HCT116 (cell line): ENCODE results near the gene SALL3. TPM values are rescaled to one million over a fixed set of nuclear protein-coding genes. Genes with fewer than 3 reads are reported as not detected.

ENCODE experiments used
- ATAC-seq: fragments of 200-7000 bp; cut with Tn5 transposase; 2 replicates; pipeline ENCODE4 v1.9.1; 2020; ENCODE audit warnings: mild to moderate bottlenecking, moderate library complexity
- BruUV-seq: library from RNA; stranded (reverse); fragments of 400-500 nt; replicated peaks from 2 replicates; lab custom pipeline; 2021; lab: Mats Ljungman, UMichigan
- CTCF ChIA-PET: fragments of 300-600 bp; sonication (Branson Sonifier 250); formaldehyde crosslinking; loops from one replicate; lab custom pipeline; 2021; ENCODE audit warnings: antibody characterized with exemption; lab: Charles Lee
- POLR2A ChIA-PET: fragments of 300-600, 350-600 bp; sonication (Branson Sonifier 250); formaldehyde crosslinking; loops from one replicate; lab custom pipeline; 2021; ENCODE audit warnings: antibody characterized with exemption; lab: Charles Lee
- RAD21 ChIA-PET, 2 experiments: fragments of 300-600 bp; sonication (Branson Sonifier 250); formaldehyde crosslinking; loops; one replicate each; lab custom pipeline; 2023; ENCODE audit warnings: low total read pairs in 2 of 2; ENCODE audit not compliant: uncharacterized antibody in 2 of 2, unreplicated experiment in 2 of 2, low non-redundant PET in 1 of 2; lab: Charles Lee
- DNase-seq: peaks from one replicate; pipeline ENCODE4 v3.0.0-alpha.2; 2010; ENCODE audit warnings: low read depth, low spot score
- H2AFZ ChIP-seq: fragments of 200-600 bp; shearing (Covaris generic), sonication (generic); 2 replicates; pipeline ENCODE4 v1.6.1; 2017; ENCODE audit warnings: low read depth, mixed run types, mixed read lengths, antibody characterized with exemption, low read length; ENCODE audit not compliant: poor library complexity, severe bottlenecking
- H3K27ac ChIP-seq: 2 replicates; pipeline ENCODE4 v1.5.1; 2012; ENCODE audit warnings: low read depth, low read length
- H3K27me3 ChIP-seq: fragments of 200-600 bp; sonication (generic); 2 replicates; pipeline ENCODE4 v1.6.1; 2016; ENCODE audit warnings: mixed run types, low read length, mixed read lengths; ENCODE audit not compliant: insufficient read depth
- H3K36me3 ChIP-seq, 2 experiments: fragments of 200-500 bp in 1 of 2; fragments of 200-600 bp in 1 of 2; sonication (Bioruptor generic) in 1 of 2; sonication (generic) in 1 of 2; 2 replicates each; pipeline versions ENCODE4 v1.5.1 to v1.6.1; 2014 to 2016; ENCODE audit warnings: low read length in 2 of 2, inconsistent platforms in 1 of 2, mixed read lengths in 1 of 2, mixed run types in 1 of 2; ENCODE audit not compliant: insufficient read depth in 2 of 2, control insufficient read depth in 1 of 2
- H3K4me1 ChIP-seq, 2 experiments: fragments of 200-600 bp in 1 of 2; sonication (generic) in 1 of 2; 2 replicates each; pipeline versions ENCODE4 v1.5.1 to v1.6.1; 2012 to 2017; ENCODE audit warnings: low read length in 2 of 2, inconsistent platforms in 1 of 2, mild to moderate bottlenecking in 1 of 2, mixed read lengths in 1 of 2, mixed run types in 1 of 2, moderate library complexity in 1 of 2; ENCODE audit not compliant: insufficient read depth in 2 of 2, control insufficient read depth in 1 of 2
- H3K4me2 ChIP-seq: fragments of 200-600 bp; sonication (generic); 2 replicates; pipeline ENCODE4 v1.6.1; 2017; ENCODE audit warnings: mixed run types, low read length, mixed read lengths
- H3K4me3 ChIP-seq, 2 experiments: fragments of 200-600 bp in 1 of 2; sonication (generic) in 1 of 2; replicated peaks in 1 of 2; 2 replicates each; pipeline ENCODE4 v1.5.1; 2011 to 2016; ENCODE audit warnings: low read length in 2 of 2, control low read depth in 1 of 2, low read depth in 1 of 2, mild to moderate bottlenecking in 1 of 2, mixed read lengths in 1 of 2, mixed run types in 1 of 2
- H3K79me2 ChIP-seq: fragments of 200-600 bp; sonication (generic); 2 replicates; pipeline ENCODE4 v1.6.1; 2017; ENCODE audit warnings: mild to moderate bottlenecking, mixed run types, low read length, moderate library complexity, mixed read lengths; ENCODE audit not compliant: insufficient read depth
- H3K9ac ChIP-seq: fragments of 200-600 bp; sonication (generic); 2 replicates; pipeline ENCODE4 v1.6.1; 2016; ENCODE audit warnings: low read length, mixed read lengths
- H3K9me2 ChIP-seq: fragments of 200-600 bp; sonication (generic), shearing (Covaris generic); 2 replicates; pipeline ENCODE4 v1.6.1; 2017; ENCODE audit warnings: mixed run types, mild to moderate bottlenecking, moderate library complexity; ENCODE audit not compliant: insufficient read depth
- H3K9me3 ChIP-seq, 2 experiments: fragments of 200-500 bp in 1 of 2; fragments of 200-600 bp in 1 of 2; sonication (Bioruptor generic) in 1 of 2; sonication (generic) in 1 of 2; 2 replicates each; pipeline ENCODE4 v1.6.1; 2014 to 2017; ENCODE audit warnings: low read length in 2 of 2, mixed read lengths in 2 of 2, inconsistent platforms in 1 of 2, low read depth in 1 of 2, mild to moderate bottlenecking in 1 of 2, mixed run types in 1 of 2, moderate library complexity in 1 of 2; ENCODE audit not compliant: control insufficient read depth in 1 of 2, insufficient read depth in 1 of 2
- H4K20me1 ChIP-seq: fragments of 200-600 bp; sonication (generic), shearing (Covaris generic); 2 replicates; pipeline ENCODE4 v1.6.1; 2017; ENCODE audit warnings: mixed run types, mild to moderate bottlenecking, moderate library complexity; ENCODE audit not compliant: insufficient read depth
- ELF1 ChIP-seq: IDR thresholded peaks from 2 replicates; pipeline ENCODE4 v1.6.1; 2012; ENCODE audit warnings: low read depth, borderline replicate concordance
- EZH2 ChIP-seq: fragments of 200-600 bp; sonication (generic); IDR thresholded peaks from 2 replicates; pipeline ENCODE4 v1.6.1; 2017; ENCODE audit warnings: antibody characterized with exemption, mixed run types
- FOSL1 ChIP-seq: IDR thresholded peaks from 2 replicates; pipeline ENCODE4 v1.6.1; 2012; ENCODE audit warnings: low read depth
- TCF7L2 ChIP-seq: IDR thresholded peaks from 2 replicates; pipeline ENCODE4 v1.7.0; 2011; ENCODE audit warnings: borderline replicate concordance, inconsistent platforms; ENCODE audit not compliant: insufficient read depth, insufficient read length; ENCODE audit errors: extremely low read depth
- ZNF274 ChIP-seq: fragments of 200-500 bp; sonication (Bioruptor generic); IDR thresholded peaks from 2 replicates; pipeline ENCODE4 v1.6.1; 2014; ENCODE audit warnings: mild to moderate bottlenecking, low read depth, low read length, inconsistent platforms
- intact Hi-C: fragments of 100-400 bp; cut with micrococcal nuclease; formaldehyde crosslinking; loops from 2 replicates; pipeline ENCODE4 v1.10.0; 2022
- total RNA-seq: library from RNA; stranded (reverse); gene quantifications from one replicate; pipeline ENCODE4 v1.2.1, GENCODE V29; 2021; ENCODE audit not compliant: unreplicated experiment
- TF ChIP-seq, protein P1 (sequence below): IDR thresholded peaks from 2 replicates; pipeline ENCODE4 v1.6.1; 2012
- TF ChIP-seq, protein P2 (sequence below), 3 experiments: fragments of 200-600 bp in 1 of 3; sonication (generic) in 1 of 3; IDR thresholded peaks in 2 of 3; conservative IDR thresholded peaks in 1 of 3; 2 replicates each; pipeline ENCODE4 v1.5.1; 2012 to 2017; ENCODE audit warnings: low read depth in 2 of 3, low read length in 2 of 3, antibody characterized with exemption in 1 of 3, borderline replicate concordance in 1 of 3, control low read depth in 1 of 3, mild to moderate bottlenecking in 1 of 3, mixed read lengths in 1 of 3, mixed run types in 1 of 3, moderate library complexity in 1 of 3; ENCODE audit not compliant: insufficient read depth in 1 of 3

Gene SALL3
- total RNA-seq, 1 experiment from 2014 or later = not detected

DNA sequence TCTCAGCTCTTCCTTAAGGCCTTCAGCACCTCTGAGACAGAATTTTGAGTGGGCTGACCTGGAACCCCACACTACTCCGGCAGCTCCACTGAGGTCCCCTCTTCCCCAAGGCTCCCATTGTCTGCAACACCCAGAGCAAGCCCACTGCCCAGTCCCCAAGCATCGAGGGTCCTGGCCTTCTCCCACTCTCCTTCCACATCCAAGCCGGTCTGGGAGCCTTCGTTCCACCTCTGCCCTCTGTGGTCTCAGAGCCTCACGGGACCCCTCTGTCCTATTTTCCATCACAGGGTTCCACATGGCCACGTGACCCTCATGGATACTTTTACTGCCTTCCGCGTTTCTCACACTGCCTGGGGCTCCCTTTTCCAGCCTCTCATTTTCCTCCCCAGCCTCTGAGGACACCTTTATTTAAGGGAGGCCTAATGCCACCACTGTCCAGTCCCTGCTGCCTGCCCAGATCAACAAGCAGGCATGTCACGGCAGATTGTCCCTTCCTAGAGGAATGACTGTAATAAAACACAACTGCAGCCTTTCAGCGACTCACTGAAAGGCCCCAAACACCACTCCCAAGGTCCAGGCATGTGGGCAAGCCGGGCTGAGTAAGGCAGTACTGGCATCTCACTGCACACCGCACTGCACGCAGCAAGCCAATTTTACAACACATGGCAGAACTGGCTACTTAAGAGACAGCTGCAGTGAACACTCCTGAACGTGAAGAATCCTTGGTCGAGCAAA lies 7.9 kb upstream of the SALL3 start:
- CTCF ChIA-PET = no interaction called here
- Histone ChIP-seq H3K36me3 (no peaks in the 10 kb centered on the region), H3K27ac (no peak overlapping the region), H3K4me3 (no peak overlapping the region), H3K9me2 (no peaks in the 10 kb centered on the region), H3K79me2 (no peaks in the 10 kb centered on the region), H4K20me1 (no peaks in the 10 kb centered on the region), H3K4me1 (no peaks in the 10 kb centered on the region), H3K9me3 (no peaks in the 10 kb centered on the region), H3K9ac (no peak overlapping the region), H2AFZ (no peak overlapping the region), H3K27me3 (no peaks in the 10 kb centered on the region), H3K4me2 (no peak overlapping the region)
- intact Hi-C loops = no loop called here
- DNase-seq (no peak), ATAC-seq (no peak)
- no TSS peak for BruUV-seq
- TF ChIP-seq FOSL1 (no peak), ELF1 (no peak), EZH2 (no peak)
- TF ChIP-seq, protein P1, sequence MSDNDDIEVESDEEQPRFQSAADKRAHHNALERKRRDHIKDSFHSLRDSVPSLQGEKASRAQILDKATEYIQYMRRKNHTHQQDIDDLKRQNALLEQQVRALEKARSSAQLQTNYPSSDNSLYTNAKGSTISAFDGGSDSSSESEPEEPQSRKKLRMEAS = no peak
- RAD21 ChIA-PET = no interaction called here
- POLR2A ChIA-PET = no interaction called here

DNA sequence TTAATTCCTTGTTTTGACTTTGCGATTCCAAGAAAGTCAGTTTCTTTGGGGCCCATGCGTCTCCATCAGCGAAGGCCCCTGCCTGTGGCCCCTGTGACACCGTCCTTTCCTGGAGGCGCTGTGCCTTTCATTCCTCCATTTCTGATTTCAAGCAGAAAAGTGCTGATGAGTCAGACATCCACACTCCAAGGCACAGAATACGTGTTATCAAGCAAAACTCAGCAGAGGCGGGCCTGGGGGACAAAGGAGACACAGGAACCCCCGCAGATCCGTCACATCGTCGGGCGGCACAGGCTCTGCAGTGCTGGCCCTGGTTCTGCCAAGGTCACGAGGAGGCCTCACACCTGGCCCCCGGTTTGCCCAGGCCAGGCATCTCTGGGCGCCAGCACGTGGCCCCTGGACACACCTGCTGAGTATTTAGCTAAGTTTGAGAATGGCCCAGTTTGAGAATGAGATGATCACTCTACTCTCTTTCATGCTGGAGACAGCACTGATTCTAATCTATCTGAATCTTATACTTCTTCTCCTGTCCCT lies 7.2 kb upstream of the SALL3 start:
- Histone ChIP-seq H3K4me2 (no peak overlapping the region), H3K79me2 (no peaks in the 10 kb centered on the region), H4K20me1 (no peaks in the 10 kb centered on the region), H3K4me3 (no peak overlapping the region), H3K27ac (no peak overlapping the region), H2AFZ (no peak overlapping the region), H3K9ac (no peak overlapping the region), H3K4me1 (no peaks in the 10 kb centered on the region), H3K9me3 (no peaks in the 10 kb centered on the region), H3K36me3 (no peaks in the 10 kb centered on the region), H3K27me3 (no peaks in the 10 kb centered on the region), H3K9me2 (no peaks in the 10 kb centered on the region)
- ATAC-seq (no peak), DNase-seq (no peak)
- TF ChIP-seq, protein P2, sequence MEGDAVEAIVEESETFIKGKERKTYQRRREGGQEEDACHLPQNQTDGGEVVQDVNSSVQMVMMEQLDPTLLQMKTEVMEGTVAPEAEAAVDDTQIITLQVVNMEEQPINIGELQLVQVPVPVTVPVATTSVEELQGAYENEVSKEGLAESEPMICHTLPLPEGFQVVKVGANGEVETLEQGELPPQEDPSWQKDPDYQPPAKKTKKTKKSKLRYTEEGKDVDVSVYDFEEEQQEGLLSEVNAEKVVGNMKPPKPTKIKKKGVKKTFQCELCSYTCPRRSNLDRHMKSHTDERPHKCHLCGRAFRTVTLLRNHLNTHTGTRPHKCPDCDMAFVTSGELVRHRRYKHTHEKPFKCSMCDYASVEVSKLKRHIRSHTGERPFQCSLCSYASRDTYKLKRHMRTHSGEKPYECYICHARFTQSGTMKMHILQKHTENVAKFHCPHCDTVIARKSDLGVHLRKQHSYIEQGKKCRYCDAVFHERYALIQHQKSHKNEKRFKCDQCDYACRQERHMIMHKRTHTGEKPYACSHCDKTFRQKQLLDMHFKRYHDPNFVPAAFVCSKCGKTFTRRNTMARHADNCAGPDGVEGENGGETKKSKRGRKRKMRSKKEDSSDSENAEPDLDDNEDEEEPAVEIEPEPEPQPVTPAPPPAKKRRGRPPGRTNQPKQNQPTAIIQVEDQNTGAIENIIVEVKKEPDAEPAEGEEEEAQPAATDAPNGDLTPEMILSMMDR (IDR thresholded peaks at IDR 0.05 in 2 of 3, conservative IDR thresholded peaks at IDR 0.05 in 1 of 3; ENCODE audit: borderline replicate concordance in 1 of 3, insufficient read depth in 1 of 3, low read depth in 2 of 3, low read length in 2 of 3) = no peak
- TF ChIP-seq ELF1 (no peak), ZNF274 (no peak), TCF7L2 (no peak)
- CTCF ChIA-PET = no interaction called here
- RAD21 ChIA-PET = no interaction called here
- intact Hi-C loops = no loop called here
- POLR2A ChIA-PET = no interaction called here
- BruUV-seq = no TSS peak
